AG10803 (cell line): ENCODE measurements around the gene GMCL2.

Experiments
- DNase-seq: peaks from one replicate; pipeline ENCODE4 v3.0.0; 2010; ENCODE audit warnings: low read depth
- H3K4me3 ChIP-seq: 2 replicates; pipeline ENCODE4 v1.5.1; 2011; ENCODE audit warnings: mild to moderate bottlenecking, low read length, control low read depth
- TF ChIP-seq, protein P1 (sequence below): conservative IDR thresholded peaks from 2 replicates; pipeline ENCODE4 v1.5.1; 2011; ENCODE audit warnings: mild to moderate bottlenecking, low read length, control low read depth, inconsistent platforms

GMCL2 gene

DNA sequence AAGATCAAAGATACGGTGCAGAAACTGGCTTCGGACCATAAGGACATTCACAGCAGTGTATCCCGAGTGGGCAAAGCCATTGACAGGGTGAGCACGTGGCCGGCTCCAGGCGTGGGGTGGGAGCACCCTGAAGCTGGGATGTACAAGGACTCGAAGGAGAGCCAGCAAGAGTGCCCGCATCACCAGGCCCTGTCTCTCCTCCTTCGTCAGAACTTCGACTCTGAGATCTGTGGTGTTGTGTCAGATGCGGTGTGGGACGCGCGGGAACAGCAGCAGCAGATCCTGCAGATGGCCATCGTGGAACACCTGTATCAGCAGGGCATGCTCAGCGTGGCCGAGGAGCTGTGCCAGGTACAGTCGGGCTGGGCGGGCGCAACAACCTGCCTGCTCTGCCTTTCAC lies 44.5 kb downstream of the GMCL2 start:
- TF ChIP-seq, protein P1, sequence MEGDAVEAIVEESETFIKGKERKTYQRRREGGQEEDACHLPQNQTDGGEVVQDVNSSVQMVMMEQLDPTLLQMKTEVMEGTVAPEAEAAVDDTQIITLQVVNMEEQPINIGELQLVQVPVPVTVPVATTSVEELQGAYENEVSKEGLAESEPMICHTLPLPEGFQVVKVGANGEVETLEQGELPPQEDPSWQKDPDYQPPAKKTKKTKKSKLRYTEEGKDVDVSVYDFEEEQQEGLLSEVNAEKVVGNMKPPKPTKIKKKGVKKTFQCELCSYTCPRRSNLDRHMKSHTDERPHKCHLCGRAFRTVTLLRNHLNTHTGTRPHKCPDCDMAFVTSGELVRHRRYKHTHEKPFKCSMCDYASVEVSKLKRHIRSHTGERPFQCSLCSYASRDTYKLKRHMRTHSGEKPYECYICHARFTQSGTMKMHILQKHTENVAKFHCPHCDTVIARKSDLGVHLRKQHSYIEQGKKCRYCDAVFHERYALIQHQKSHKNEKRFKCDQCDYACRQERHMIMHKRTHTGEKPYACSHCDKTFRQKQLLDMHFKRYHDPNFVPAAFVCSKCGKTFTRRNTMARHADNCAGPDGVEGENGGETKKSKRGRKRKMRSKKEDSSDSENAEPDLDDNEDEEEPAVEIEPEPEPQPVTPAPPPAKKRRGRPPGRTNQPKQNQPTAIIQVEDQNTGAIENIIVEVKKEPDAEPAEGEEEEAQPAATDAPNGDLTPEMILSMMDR = no peak
- H3K4me3 ChIP-seq = no peak overlapping the region

DNA sequence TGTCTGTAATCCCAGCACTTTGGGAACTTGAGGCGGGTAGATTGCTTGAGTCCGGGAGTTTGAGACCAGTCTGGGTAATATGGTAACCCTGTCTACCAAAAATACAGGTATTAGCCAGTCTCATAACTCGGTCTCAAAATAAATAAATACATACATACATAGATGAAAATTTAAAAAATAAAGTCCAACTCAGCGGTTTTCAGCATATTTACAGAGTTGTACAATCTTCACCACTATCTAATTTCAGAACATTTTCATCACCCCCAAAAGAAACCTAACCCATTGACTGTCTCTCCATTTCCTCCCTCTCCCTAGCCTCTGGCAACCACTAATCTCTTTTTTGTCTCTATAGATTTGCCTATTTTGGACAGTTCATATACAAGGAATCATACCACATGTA lies 45.6 kb downstream of the GMCL2 start:
- H3K4me3 ChIP-seq = no peak overlapping the region
- DNase-seq = no peak
- TF ChIP-seq, protein P1 = no peak

More for the DNA sequence above, 44.5 kb downstream of the GMCL2 start:
- no peak for DNase-seq

DNA sequence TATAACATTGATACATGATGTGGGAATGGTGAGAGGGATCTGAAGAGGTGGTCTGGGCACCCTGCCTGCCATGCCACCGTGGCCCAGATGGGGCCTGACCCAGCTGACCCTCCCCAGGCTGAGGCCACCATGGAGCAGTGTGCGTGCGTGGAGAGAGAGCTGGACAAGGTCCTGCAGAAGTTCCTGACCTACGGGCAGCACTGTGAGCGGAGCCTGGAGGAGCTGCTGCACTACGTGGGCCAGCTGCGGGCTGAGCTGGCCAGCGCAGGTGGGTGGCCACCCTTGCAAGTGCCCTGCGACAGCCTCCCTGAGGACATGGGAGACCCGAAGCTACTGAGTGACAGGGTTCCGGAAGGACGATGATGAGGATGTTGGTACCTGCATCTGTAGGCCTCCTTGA lies 49.2 kb downstream of the GMCL2 start:
- no peak for DNase-seq
- TF ChIP-seq, protein P1 = no peak
- H3K4me3 ChIP-seq = no peak overlapping the region

DNA sequence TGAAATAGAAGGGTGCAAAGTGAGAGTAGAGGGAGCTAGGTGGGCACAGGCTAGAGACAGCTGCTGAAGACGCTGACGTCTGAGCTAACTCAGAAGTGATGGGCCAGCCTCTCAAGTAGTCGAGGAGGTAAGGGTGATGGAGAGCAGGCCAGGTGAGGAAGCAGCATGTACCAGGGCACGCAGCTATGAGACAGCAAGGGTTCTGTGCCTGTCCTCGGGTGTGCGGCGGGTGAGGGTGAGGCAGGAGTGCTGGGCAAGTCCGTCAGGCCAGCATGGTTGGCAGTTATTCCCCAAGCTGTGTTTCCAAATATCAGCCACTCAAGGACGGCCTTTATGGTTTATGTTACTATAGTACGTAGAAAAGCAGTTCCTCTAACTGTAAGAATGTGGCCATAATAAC lies 50.2 kb downstream of the GMCL2 start:
- TF ChIP-seq, protein P1 = no peak
- H3K4me3 ChIP-seq = no peak overlapping the region
- no peak for DNase-seq
